ENCODE data around the gene METTL22. TPM values are rescaled to one million over a fixed set of nuclear protein-coding genes. Genes with fewer than 3 reads are reported as not detected.
"Not testable (repeated sequence)": the region's sequence is repeated elsewhere in the genome, so short reads cannot be mapped to it uniquely, and the experiment has no call there.

Gene METTL22
- total RNA-seq, 2 donors from 2014 or later, result 25.4 to 35.7 TPM

DNA sequence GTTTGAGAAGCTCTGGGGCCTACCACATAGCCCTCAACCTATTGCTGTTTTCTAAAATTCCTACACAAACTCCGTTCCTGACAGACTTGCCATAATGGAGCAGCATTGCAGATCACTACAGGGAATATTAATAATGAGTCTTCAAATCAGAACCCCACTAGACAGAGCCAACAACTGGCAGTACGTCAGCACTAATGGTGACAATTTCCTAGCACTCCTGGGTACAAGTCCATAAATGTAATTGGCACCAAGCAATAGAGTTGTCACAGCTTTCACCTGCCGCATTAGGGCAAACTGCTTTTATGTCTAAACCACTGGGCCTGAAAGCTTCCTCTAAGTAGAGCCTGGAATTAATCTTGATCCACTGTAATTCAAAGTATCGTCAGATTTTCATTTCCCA is 27.4 kb downstream of the METTL22 start:
- DNase-seq, result no peak
- intact Hi-C loops (cut with DNase I, micrococcal nuclease), result no loop called here
- no peak for ATAC-seq

DNA sequence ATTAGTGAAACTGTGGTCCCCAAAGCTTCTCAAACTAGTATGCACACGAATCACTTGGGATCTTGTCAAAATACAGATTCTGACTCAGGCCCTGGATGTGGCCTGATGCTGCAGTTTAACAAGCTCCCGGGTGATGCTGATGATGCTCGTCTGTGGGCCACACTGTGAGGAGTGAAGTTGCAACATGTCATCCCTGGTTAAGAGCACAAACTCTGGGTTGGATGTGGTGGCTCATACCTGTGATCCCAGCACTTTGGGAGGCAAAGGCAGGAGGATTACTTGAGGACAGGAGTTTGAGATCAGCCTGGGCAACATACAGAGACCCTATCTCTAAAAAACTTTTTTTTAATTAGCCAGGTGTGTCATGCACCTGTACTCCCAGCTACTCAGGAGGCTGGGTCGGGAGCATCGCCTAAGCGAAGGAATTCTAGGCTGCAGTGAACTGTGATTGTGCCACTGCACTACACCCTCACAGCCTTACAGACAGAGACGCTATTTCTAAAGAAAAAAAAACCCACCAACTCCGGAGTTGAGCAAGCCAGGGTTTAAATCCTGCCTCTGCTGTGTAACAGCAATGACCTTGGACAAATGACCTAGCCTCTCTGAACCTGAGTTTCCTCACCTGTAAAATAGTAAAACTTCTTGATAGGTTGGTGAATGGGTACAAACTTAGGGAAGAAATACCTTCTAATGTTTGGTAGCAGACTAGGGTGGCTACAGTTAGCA is 28.5 kb downstream of the METTL22 start:
- no peak for ATAC-seq
- DNase-seq, result no peak
- intact Hi-C loops (cut with DNase I, micrococcal nuclease), result no loop called here

DNA sequence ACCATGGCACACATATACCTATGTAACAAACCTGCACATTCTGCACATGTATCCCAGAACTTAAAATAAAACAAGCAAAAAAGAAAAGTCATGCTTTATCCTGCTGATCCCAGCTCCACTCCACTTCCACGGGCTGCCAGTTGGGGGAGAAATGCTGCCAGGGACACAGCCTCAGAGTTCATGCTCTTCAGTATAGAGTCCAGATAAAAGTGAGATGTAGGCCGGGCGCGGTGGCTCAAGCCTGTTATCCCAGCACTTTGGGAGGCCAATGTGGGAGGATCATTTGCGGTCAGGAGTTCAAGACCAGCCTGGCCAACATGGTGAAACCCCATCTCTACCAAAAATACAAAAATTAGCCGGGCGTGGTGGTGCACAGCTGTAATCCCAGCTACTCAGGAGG is 30.5 kb downstream of the METTL22 start:
- peak; percentile 26 for ATAC-seq
- DNase-seq; intact Hi-C loops (cut with DNase I, micrococcal nuclease): not testable (repeated sequence)

DNA sequence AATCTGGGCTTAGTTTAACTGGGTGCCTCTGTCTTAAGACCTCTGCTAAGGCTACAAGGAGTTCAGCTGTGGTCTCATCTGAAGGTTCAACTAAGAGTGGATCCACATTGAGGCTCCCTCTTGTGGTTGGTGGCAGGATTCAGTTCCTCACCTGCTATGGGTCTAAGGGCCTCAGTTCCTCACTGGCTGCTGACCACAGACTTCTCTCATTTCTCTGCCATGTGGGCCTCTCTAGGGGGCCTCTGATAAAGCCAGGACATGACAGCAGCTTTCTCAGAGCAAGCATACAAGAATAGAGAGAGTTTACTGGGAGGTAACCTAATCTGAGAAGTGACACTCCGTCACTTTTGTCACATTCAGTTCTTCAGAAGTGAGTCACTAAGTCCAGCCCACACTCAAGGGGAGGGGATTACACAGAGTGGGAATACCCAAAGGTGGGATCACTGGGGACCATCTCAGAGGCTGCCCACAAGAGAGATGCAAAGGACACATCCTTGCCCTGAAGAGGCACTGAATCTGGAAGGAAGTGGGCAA is 33.8 kb downstream of the METTL22 start:
- DNase-seq (peak in 1 of 2 donors; percentile 53), ATAC-seq (peak; percentile 83)
- intact Hi-C loops (cut with DNase I, micrococcal nuclease), result no loop called here

DNA sequence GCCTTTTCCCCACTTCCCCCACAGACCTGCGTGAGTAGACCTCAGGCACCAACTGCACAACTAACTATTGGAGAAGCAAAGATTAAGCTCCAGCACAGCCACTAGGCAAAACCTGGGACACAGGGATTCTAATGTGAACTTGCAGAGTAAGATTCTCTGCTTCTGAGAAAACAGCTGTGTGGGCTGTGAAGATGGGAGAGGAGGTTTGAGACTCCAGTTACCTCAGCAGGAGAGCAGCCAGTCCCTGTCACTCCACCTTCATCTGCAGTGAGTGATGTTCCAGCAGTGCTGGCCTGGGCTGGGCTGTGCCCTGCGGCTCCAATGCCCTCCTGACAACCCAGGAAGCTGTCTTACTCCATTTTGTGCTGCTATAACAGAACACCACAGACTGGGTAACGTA is 34.9 kb downstream of the METTL22 start:
- ATAC-seq (no peak), DNase-seq (no peak)
- intact Hi-C loops (cut with DNase I, micrococcal nuclease), result no loop called here

DNA sequence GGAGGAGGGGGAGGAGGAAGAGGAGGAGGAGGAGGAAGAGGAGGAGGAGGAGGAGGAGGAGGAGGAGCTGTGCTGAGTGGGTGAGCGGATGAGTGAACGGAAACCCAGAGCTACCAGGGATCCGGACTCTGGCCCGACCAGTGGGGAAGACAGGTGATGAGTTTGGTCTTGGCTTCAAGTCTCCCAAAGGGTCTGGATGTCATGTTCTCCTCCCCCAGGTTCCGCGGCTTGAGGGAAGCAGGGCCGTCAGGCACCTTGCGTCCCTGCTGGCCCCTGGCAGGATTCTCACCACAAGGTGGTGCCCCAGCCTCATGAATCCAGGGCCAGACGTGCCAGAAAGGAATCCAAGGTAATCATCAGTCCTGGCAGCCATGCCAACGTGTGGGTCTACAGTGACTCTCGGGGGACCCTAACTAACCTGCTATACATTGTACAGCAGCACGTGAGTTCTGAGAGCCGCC is 39.4 kb downstream of the METTL22 start:
- DNase-seq, result peak; percentile 37 to 72
- intact Hi-C loops (cut with DNase I, micrococcal nuclease), result loop anchor here in 1 of 2 donors (5.0 kb wide), 1 partner anchor 221 kb away; the partner anchor contains the start of gene LITAFD
- ATAC-seq, result peak; percentile 97

DNA sequence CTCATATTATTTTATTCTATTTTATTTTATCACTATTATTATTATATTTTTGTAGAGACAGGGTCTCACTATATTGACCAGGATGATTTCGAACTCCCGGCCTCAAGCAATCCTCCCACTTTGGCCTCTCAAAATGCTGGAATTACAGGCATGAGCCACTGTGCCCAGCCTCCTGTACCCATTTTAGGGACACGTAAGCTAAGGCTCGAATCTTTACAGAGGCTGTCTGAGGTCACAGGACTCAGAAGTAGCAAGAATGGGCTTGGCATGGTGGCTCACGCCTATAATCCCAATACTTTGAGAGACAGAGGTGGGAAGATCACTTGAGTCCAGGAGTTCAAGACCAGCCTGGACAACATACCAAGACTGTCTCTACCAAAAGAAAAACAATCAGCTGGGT is 40.2 kb downstream of the METTL22 start:
- intact Hi-C loops (cut with DNase I, micrococcal nuclease), result loop anchor here in 1 of 2 donors (5.0 kb wide), 1 partner anchor 221 kb away; the partner anchor contains the start of gene LITAFD
- DNase-seq (no peak), ATAC-seq (no peak)

DNA sequence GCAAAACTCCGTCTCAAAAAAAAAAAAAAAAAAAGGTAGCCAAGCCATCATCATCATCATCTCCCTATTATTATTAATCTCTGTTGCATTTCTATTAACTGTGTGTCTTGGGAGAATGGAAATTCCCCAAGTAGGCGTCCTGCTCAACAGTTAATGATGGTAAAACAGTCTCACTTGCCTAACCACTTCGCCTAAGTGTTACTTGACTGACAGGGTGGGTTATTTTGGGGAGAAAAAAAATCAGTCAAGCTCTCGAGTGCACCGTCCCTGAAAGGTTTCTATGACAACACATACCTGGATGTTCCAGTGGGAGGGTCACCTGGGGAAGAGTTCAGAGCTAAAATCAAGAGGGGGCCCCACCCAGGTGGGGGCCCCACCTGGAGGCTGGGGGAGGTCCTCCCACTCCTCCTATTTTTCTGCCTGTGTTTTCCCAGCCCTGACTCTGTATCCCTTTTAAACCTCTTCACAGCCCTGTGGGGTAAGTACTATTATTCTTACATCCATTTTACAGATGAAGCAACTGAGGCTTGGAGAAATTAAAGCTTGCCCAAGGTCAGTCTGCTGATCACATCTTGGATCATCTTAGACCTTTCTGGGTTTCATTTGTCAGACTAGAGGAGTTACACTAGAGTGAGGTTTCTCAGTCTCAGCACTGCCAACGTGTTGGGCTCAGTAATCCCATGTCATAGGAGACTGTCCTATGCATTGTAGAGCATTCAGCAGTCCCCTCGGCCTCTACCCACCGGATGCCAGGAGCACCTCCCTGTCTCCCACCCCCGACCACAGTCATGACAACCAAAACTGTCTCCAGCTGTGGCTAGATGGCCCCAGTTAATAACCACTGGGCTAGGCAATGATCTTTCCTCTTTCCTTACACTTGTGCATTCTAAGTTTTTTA is 41.9 kb downstream of the METTL22 start:
- DNase-seq, result no peak
- ATAC-seq, result no peak
- intact Hi-C loops (cut with DNase I, micrococcal nuclease), result loop anchor here in 1 of 2 donors (5.0 kb wide), 1 partner anchor 219 kb away; the partner anchor contains the start of gene LITAFD

DNA sequence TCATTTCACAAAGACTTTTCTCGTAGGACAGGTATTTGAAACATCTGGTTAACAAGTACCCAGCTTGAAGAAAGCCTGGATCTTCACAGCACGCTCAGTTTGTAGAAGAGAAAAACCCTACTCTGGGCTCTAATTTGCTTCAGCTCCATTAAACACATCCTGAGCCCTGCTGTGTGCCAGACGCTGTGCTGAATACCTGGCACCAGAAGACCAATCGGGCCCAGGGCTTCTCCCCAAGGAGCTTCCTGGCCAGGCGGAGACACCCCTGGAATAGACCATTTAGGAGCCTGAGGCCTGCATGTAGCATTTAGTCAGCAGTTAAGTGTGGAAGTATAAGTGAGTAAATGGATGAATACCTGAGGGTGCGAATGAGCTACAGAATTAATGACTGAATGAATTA is 44.0 kb downstream of the METTL22 start:
- no peak for ATAC-seq
- intact Hi-C loops (cut with DNase I, micrococcal nuclease), result no loop called here
- DNase-seq, result no peak

DNA sequence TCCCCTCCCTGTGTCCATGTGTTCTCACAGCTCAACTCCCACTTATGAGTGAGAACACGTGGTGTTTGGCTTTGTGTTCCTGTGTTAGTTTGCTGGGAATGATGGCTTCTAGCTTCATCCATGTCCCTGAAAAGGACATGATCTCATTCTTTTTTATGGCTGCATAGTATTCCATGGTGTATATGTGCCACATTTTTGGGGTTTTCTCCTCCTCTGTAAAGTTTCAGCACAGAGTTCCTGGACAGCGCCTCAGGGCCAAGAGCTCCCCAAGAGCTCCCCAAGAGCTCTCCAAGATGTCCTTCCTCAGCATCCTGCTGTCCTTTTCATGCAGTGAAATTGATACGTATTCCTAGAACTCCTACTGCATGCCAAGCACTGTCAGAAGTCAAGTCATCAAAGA is 46.0 kb downstream of the METTL22 start:
- DNase-seq (no peak), ATAC-seq (no peak)
- intact Hi-C loops (cut with DNase I, micrococcal nuclease), result no loop called here

DNA sequence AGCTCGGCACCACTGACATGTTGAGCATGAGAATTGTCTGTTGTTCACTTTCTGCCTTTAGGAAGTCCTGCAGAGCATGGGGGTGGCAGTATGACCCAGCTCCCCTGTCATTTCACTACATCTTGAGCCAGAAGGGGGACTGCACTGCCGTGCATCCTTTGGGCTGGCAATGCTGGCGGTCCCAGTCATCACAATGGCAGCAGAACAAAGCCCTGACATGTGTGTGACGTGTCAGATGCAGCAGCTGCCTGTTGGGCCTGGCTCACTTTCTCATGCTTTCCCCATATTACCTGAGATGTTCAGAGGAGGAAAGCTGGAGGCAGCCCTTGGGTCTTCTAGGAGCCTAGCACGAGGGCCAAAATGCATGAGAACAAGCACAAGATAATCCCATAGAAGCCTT is 46.6 kb downstream of the METTL22 start:
- intact Hi-C loops (cut with DNase I, micrococcal nuclease), result no loop called here
- DNase-seq (no peak), ATAC-seq (no peak)

DNA sequence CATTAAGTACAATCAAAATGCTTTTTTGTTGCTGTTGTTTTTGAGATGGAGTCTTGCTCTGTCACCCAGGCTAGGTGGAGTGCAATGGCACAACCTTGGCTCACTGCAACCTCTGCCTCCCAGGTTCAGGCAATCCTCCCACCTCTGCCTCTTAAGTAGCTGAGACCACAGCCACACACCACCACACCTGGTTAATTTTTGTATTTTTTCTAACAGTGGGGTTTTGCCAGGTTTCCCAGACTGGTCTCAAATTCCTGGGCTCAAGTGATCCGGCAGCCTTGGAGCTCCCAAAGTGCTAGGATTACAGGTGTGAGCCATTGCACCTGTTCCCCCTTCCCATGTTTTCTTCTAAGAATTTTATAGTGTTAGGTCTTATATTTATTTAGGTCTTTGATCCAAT is 48.0 kb downstream of the METTL22 start:
- DNase-seq, result no peak
- ATAC-seq, result no peak
- intact Hi-C loops (cut with DNase I, micrococcal nuclease), result no loop called here

DNA sequence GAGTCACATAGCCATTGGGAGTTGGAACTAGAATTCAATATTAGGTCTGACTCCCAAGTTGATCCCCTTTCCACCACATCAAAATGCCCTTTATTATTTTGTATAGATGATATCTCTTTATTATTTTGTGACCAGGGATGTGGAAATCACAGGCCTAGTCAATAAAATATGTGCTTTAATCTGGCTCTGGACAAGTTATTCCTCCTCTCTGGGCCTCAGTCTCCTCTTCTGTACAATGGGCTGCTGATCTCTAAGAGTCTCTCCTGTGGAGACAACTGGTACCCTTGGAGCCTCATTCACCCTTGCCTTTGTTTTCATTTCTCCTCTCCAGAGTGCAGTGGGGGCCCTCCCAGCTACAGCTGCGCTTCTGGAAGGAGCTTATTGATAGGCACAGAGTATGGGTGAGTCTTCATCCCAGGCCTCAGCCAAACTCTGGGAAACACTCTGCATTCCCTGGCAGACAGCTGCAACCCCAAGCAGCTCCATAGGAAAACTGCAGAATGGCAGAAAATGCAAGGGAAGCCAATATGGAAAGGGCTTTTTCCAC is 48.6 kb downstream of the METTL22 start:
- DNase-seq, result no peak
- no peak for ATAC-seq
- intact Hi-C loops (cut with DNase I, micrococcal nuclease), result loop anchor here in 1 of 2 donors (10.0 kb wide), 1 partner anchor 125 kb away; the partner anchor contains the start of genes PMM2 and TMEM186

DNA sequence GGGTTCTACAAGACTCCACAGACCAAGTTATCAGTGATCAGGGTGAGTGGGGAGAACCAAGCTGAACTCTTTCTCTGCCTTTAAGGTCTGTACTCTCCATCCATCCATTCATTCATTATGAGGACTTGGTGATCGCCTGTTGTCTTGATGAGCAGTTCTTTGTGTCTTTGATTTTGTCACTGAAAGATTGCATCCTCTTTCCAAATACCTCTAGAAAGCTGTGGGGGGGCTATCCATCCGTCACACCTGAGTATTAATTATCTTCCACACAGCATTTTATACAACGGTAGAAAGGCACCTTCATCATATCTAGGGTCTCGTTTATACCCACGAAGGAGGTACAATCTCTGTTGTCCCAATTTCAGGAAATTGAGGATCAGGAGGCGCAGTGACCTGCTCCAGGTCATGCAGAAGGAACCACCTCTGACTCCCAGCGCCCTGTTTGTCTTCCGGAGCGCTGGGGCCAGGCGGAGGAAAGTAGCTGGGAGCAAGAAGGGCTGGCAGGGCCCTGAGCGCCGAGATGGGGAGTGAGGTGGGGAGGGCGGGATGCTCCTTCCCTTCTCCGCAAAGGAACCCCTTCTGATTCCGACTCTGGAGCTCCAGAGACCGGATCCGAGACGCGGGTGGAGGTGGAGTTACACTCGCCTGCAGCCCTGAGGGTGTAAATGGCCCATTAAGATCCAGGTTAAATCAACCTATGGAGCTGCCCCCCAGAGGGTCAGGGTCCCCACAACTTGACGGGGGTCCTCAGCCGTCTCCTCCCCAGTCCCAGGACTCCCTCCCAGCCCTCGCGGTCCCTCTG is 52.3 kb downstream of the METTL22 start:
- intact Hi-C loops (cut with DNase I, micrococcal nuclease), result loop anchor here in 1 of 2 donors (10.0 kb wide), 1 partner anchor 121 kb away; the partner anchor contains the start of genes PMM2 and TMEM186
- ATAC-seq, result peak; percentile 60
- no peak for DNase-seq

DNA sequence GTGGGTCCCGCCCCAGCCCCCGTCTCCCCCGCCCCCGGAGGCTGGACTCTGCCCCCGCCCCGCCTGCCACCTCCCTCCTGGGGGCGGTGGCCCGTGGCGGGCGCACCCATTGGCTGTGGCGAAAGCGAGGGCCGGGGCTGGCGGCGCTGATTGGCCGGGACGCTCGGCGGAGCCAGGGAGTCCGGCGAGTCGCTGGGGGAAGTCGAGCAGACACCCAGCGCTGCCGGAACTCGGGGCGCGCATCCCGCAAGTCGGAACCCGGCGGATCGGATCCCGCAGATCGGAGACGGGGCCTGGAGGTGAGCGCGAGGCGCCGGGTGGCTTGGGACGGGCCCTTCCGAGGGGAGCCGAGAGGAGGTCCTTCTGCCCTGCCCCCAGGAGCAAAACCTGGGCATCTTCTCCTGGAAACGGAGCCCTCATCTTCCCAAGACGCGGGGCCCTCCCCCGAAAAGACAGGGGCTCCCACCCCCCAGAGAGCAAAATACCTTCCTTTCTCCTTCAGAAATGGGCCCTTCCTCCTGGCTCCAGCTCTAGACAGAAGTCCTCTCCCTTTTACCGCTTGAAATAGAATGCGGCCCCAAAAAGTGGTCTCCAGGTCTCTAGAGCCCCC is 53.0 kb downstream of the METTL22 start, which contains the start of gene ABAT:
Gene ABAT, plus strand, starts transcription at position 205 of the 610 bp plus-strand sequence. CDS start 61,123 bp downstream, outside the sequence.
- intact Hi-C loops (cut with DNase I, micrococcal nuclease), result loop anchor here in 1 of 2 donors (10.0 kb wide), 1 partner anchor 120 kb away; the partner anchor contains the start of genes PMM2 and TMEM186
- DNase-seq, result peak; percentile 90 to 92
- ATAC-seq, result peak; percentile 99

DNA sequence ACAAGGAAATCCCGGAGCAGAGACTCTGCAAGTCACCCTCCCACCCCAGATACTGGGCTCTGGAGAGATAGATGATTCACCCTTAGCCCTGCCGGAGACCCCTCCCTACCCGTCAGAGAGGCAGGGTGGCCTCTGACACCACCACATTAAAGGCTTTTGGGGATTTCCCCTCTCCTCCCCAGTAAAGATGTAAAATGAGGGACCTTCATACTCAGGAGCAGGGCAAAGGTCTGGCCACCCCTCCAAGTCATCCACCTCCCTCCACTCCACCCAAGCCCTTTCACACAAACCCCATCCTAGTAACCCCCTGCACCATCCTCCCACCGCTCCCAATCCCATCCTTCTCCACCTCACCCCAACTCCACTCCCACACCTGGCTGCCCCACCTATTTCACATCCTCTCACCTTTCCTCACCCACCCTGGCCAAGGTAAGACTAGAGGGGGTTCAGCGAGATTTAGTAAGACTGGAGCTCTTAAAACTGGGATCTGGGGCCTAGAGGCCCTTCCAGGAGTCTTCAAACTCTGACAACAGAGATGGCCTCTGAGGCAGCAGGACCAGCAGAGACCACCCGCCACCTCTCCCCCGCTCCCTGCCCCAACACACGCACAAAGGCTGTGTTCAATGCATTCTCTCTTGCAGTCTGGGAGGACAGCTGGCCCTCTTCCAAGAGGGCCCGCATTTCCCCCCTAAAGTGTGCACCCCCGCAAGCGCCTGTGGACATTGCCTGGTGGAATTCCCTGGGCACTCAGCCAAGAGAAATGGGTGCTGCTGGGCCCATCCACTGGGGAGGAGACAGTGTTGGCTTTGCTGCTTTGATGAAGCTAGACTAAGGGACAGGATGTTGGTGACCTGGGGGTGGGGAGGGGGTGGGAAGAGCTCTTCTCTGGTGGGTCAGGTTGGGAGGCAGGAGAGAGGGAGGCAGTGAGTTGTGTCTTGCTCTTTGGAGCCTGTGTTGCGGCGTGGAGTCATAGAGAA is 54.0 kb downstream of the METTL22 start:
- no peak for ATAC-seq
- DNase-seq, result no peak
- intact Hi-C loops (cut with DNase I, micrococcal nuclease), result loop anchor here in 1 of 2 donors (10.0 kb wide), 1 partner anchor 119 kb away; the partner anchor contains the start of genes PMM2 and TMEM186

All from left colon (tissue), 2 donors.